ENCODE data around the gene PTPRG.
A peak's percentile ranks its signal among the peaks of the same experiment; 100 is the strongest.

The PTPRG gene

GRCh38 chr3:61979638-61980037 lies 418.3 kb downstream of the PTPRG start:
- H3K4me3 ChIP-seq (ENCODE audit: severe bottlenecking): no peak overlapping the region
- DNase-seq (ENCODE audit: low spot score) (no peak), ATAC-seq (ENCODE audit: low read depth) (no peak)
- H3K9me3 ChIP-seq (ENCODE audit: severe bottlenecking): no peaks in the 10 kb centered on the region
- H3K27me3 ChIP-seq (ENCODE audit: insufficient read depth, poor library complexity, severe bottlenecking): no peaks in the 10 kb centered on the region
- H3K27ac ChIP-seq (ENCODE audit: poor library complexity, severe bottlenecking): no peak overlapping the region
- no peaks in the 10 kb centered on the region for H3K36me3 ChIP-seq (ENCODE audit: low read depth)
- no peak for TF ChIP-seq CTCF (IDR thresholded peaks at IDR 0.05; ENCODE audit: poor library complexity, severe bottlenecking)
- peaks cover 25% of the 10 kb centered on the region for H3K4me1 ChIP-seq (ENCODE audit: insufficient read depth, poor library complexity, severe bottlenecking)

GRCh38 chr3:61980041-61980440 lies 418.7 kb downstream of the PTPRG start:
- no peak for TF ChIP-seq CTCF (IDR thresholded peaks at IDR 0.05; ENCODE audit: poor library complexity, severe bottlenecking)
- H3K4me3 ChIP-seq (ENCODE audit: severe bottlenecking): no peak overlapping the region
- DNase-seq (ENCODE audit: low spot score): no peak
- H3K9me3 ChIP-seq (ENCODE audit: severe bottlenecking): no peaks in the 10 kb centered on the region
- peaks cover 29% of the 10 kb centered on the region for H3K4me1 ChIP-seq (ENCODE audit: insufficient read depth, poor library complexity, severe bottlenecking)
- no peak for ATAC-seq (ENCODE audit: low read depth)
- no peaks in the 10 kb centered on the region for H3K36me3 ChIP-seq (ENCODE audit: low read depth)
- H3K27ac ChIP-seq (ENCODE audit: poor library complexity, severe bottlenecking): no peak overlapping the region
- H3K27me3 ChIP-seq (ENCODE audit: insufficient read depth, poor library complexity, severe bottlenecking): no peaks in the 10 kb centered on the region

- no peak for ATAC-seq (ENCODE audit: low read depth)
Observed at GRCh38 chr3:61981060-61981459, 419.7 kb downstream of the PTPRG start.

GRCh38 chr3:61983479-61983878 lies 422.1 kb downstream of the PTPRG start:
- peak; percentile 72 for ATAC-seq (ENCODE audit: low read depth)
- TF ChIP-seq CTCF (IDR thresholded peaks at IDR 0.05; ENCODE audit: poor library complexity, severe bottlenecking): no peak

More at GRCh38 chr3:61981060-61981459, 419.7 kb downstream of the PTPRG start:
- Histone ChIP-seq H3K9me3 (ENCODE audit: severe bottlenecking) (no peaks in the 10 kb centered on the region), H3K4me1 (ENCODE audit: insufficient read depth, poor library complexity, severe bottlenecking) (peaks cover 39% of the 10 kb centered on the region), H3K4me3 (ENCODE audit: severe bottlenecking) (no peak overlapping the region), H3K27ac (ENCODE audit: poor library complexity, severe bottlenecking) (no peak overlapping the region), H3K27me3 (ENCODE audit: insufficient read depth, poor library complexity, severe bottlenecking) (no peaks in the 10 kb centered on the region), H3K36me3 (ENCODE audit: low read depth) (no peaks in the 10 kb centered on the region)
- no peak for TF ChIP-seq CTCF (IDR thresholded peaks at IDR 0.05; ENCODE audit: poor library complexity, severe bottlenecking)
- DNase-seq (ENCODE audit: low spot score): no peak

GRCh38 chr3:61985020-61985419 lies 423.6 kb downstream of the PTPRG start:
- H3K4me3 ChIP-seq (ENCODE audit: severe bottlenecking): no peak overlapping the region
- H3K9me3 ChIP-seq (ENCODE audit: severe bottlenecking): no peaks in the 10 kb centered on the region
- DNase-seq (ENCODE audit: low spot score) (no peak), ATAC-seq (ENCODE audit: low read depth) (peak; percentile 73)
- H3K36me3 ChIP-seq (ENCODE audit: low read depth): no peaks in the 10 kb centered on the region
- no peaks in the 10 kb centered on the region for H3K27me3 ChIP-seq (ENCODE audit: insufficient read depth, poor library complexity, severe bottlenecking)
- peak overlapping the region; percentile 73 for H3K27ac ChIP-seq (ENCODE audit: poor library complexity, severe bottlenecking)
- no peak for TF ChIP-seq CTCF (IDR thresholded peaks at IDR 0.05; ENCODE audit: poor library complexity, severe bottlenecking)
- peaks cover 40% of the 10 kb centered on the region for H3K4me1 ChIP-seq (ENCODE audit: insufficient read depth, poor library complexity, severe bottlenecking)

More at GRCh38 chr3:61983479-61983878, 422.1 kb downstream of the PTPRG start:
- H3K4me3 ChIP-seq (ENCODE audit: severe bottlenecking): no peak overlapping the region
- H3K27me3 ChIP-seq (ENCODE audit: insufficient read depth, poor library complexity, severe bottlenecking): no peaks in the 10 kb centered on the region
- no peaks in the 10 kb centered on the region for H3K36me3 ChIP-seq (ENCODE audit: low read depth)
- H3K9me3 ChIP-seq (ENCODE audit: severe bottlenecking): no peaks in the 10 kb centered on the region
- H3K4me1 ChIP-seq (ENCODE audit: insufficient read depth, poor library complexity, severe bottlenecking): peaks cover 46% of the 10 kb centered on the region
- no peak for DNase-seq (ENCODE audit: low spot score)
- peak overlapping the region; percentile 73 for H3K27ac ChIP-seq (ENCODE audit: poor library complexity, severe bottlenecking)

Data from RWPE2 (cell line).